ENCODE data around the gene FOXL3. TPM values are rescaled to one million over a fixed set of nuclear protein-coding genes. Genes with fewer than 3 reads are reported as not detected.

Gene FOXL3
- total RNA-seq, 1 donor from 2014 or later = not detected

DNA sequence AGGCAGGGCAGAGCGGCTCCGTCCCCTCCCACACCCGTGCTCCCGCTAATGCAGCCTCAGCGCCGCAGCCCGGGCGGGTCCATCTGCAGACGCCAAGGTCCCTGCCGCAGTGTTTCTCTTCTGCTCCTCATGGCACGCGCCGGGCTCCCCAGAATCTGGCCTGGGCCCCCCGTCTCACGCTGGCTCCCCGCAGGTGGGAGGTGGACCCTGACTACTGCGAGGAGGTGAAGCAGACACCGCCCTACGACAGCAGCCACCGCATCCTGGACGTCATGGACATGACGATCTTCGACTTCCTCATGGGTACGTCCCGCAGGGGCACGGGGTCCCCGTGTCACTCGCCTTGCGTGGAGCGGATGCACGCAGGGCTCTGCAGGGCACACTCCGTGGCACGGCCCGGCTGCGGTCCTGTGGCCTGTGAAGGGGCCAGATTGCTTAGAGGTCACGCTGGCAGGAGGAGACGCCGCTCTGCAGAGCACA lies 33.5 kb upstream of the FOXL3 start:
- no peak overlapping the region for H3K4me3 Mint-ChIP-seq
- H3K36me3 Mint-ChIP-seq (ENCODE audit: low read depth) = no peaks in the 10 kb centered on the region
- ATAC-seq (ENCODE audit: low read depth) = no peak
- H3K4me1 Mint-ChIP-seq = no peaks in the 10 kb centered on the region
- H3K27ac Mint-ChIP-seq = no peak overlapping the region
- CTCF ChIA-PET = no interaction called here
- intact Hi-C loops (cut with micrococcal nuclease) = no loop called here
- TF ChIP-seq, protein P1, sequence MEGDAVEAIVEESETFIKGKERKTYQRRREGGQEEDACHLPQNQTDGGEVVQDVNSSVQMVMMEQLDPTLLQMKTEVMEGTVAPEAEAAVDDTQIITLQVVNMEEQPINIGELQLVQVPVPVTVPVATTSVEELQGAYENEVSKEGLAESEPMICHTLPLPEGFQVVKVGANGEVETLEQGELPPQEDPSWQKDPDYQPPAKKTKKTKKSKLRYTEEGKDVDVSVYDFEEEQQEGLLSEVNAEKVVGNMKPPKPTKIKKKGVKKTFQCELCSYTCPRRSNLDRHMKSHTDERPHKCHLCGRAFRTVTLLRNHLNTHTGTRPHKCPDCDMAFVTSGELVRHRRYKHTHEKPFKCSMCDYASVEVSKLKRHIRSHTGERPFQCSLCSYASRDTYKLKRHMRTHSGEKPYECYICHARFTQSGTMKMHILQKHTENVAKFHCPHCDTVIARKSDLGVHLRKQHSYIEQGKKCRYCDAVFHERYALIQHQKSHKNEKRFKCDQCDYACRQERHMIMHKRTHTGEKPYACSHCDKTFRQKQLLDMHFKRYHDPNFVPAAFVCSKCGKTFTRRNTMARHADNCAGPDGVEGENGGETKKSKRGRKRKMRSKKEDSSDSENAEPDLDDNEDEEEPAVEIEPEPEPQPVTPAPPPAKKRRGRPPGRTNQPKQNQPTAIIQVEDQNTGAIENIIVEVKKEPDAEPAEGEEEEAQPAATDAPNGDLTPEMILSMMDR (IDR thresholded peaks at IDR 0.05) = no peak
- POLR2A ChIA-PET = no interaction called here
- no peaks in the 10 kb centered on the region for H3K9me3 Mint-ChIP-seq
- no peak for DNase-seq
- H3K27me3 Mint-ChIP-seq = no peaks in the 10 kb centered on the region

GRCh38 chr7:256981-257646 lies 32.9 kb upstream of the FOXL3 start:
- no peak for ATAC-seq (ENCODE audit: low read depth)
- DNase-seq = no peak
- H3K4me1 Mint-ChIP-seq = no peaks in the 10 kb centered on the region
- intact Hi-C loops (cut with micrococcal nuclease) = no loop called here
- POLR2A ChIA-PET = no interaction called here
- H3K36me3 Mint-ChIP-seq (ENCODE audit: low read depth) = no peaks in the 10 kb centered on the region
- H3K4me3 Mint-ChIP-seq = no peak overlapping the region
- H3K27ac Mint-ChIP-seq = no peak overlapping the region
- TF ChIP-seq, protein P1 (IDR thresholded peaks at IDR 0.05) = no peak
- CTCF ChIA-PET = no interaction called here
- no peaks in the 10 kb centered on the region for H3K9me3 Mint-ChIP-seq
- no peaks in the 10 kb centered on the region for H3K27me3 Mint-ChIP-seq

GRCh38 chr7:257647-257992 lies 32.4 kb upstream of the FOXL3 start:
- POLR2A ChIA-PET = no interaction called here
- H3K27ac Mint-ChIP-seq = no peak overlapping the region
- intact Hi-C loops (cut with micrococcal nuclease) = no loop called here
- H3K36me3 Mint-ChIP-seq (ENCODE audit: low read depth) = peaks cover 1% of the 10 kb centered on the region
- TF ChIP-seq, protein P1 (IDR thresholded peaks at IDR 0.05) = no peak
- H3K9me3 Mint-ChIP-seq = peaks cover 3% of the 10 kb centered on the region
- no peaks in the 10 kb centered on the region for H3K27me3 Mint-ChIP-seq
- CTCF ChIA-PET = no interaction called here
- H3K4me3 Mint-ChIP-seq = no peak overlapping the region
- DNase-seq (no peak), ATAC-seq (ENCODE audit: low read depth) (no peak)
- peaks cover 4% of the 10 kb centered on the region for H3K4me1 Mint-ChIP-seq

DNA sequence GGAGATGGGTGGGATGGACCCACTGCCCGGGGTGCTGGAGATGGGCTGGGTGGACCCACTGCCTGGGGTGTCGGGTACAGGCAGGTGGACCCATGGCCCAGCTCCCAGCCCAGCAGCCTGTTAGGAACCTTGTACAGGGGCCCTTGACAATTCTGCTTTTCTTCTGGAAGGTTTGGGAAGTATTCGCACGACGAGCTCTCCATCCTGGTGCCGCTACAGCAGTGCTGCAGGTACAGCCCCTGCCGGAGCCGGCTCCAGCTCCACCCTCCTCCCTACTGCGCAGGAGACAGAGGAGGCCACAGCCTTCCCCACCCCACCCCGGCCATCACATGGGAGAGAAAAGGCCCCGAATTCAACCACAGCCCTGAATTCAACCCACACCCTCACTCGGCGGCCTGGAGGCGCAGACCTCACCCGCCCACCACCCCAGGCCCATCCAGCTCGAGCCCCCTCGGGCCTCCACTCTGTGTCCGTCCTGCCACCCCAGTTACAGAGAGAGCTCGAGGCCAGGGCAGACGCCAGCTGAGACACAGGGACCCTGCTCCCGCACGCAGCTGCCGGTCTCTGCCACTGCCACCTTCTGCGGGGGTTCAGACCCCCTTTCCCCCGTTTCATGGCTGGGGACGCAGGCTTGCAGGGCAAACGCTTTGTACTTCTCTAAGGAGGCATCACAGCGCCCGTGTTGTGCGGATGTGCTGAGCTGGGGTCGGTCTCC lies 31.3 kb upstream of the FOXL3 start:
- DNase-seq (no peak), ATAC-seq (ENCODE audit: low read depth) (no peak)
- no peak overlapping the region for H3K4me3 Mint-ChIP-seq
- TF ChIP-seq, protein P1 (IDR thresholded peaks at IDR 0.05) = no peak
- POLR2A ChIA-PET = no interaction called here
- H3K27me3 Mint-ChIP-seq = no peaks in the 10 kb centered on the region
- no peak overlapping the region for H3K27ac Mint-ChIP-seq
- CTCF ChIA-PET = no interaction called here
- peaks cover 1% of the 10 kb centered on the region for H3K36me3 Mint-ChIP-seq (ENCODE audit: low read depth)
- peaks cover 4% of the 10 kb centered on the region for H3K4me1 Mint-ChIP-seq
- peaks cover 3% of the 10 kb centered on the region for H3K9me3 Mint-ChIP-seq
- intact Hi-C loops (cut with micrococcal nuclease) = no loop called here

- H3K4me1 Mint-ChIP-seq = peaks cover 4% of the 10 kb centered on the region
- H3K4me3 Mint-ChIP-seq = no peak overlapping the region
- ATAC-seq (ENCODE audit: low read depth) = no peak
- ChIA-PET POLR2A (no interaction called here), CTCF (no interaction called here)
- no peaks in the 10 kb centered on the region for H3K27me3 Mint-ChIP-seq
- peaks cover 1% of the 10 kb centered on the region for H3K36me3 Mint-ChIP-seq (ENCODE audit: low read depth)
- H3K9me3 Mint-ChIP-seq = peaks cover 3% of the 10 kb centered on the region
- H3K27ac Mint-ChIP-seq = no peak overlapping the region
- intact Hi-C loops (cut with micrococcal nuclease) = no loop called here
- TF ChIP-seq, protein P1 (IDR thresholded peaks at IDR 0.05) = no peak
- no peak for DNase-seq
Observed at GRCh38 chr7:259191-259505, 30.8 kb upstream of the FOXL3 start.
